ENCODE measurements around the gene VPS13A.

VPS13A gene

DNA sequence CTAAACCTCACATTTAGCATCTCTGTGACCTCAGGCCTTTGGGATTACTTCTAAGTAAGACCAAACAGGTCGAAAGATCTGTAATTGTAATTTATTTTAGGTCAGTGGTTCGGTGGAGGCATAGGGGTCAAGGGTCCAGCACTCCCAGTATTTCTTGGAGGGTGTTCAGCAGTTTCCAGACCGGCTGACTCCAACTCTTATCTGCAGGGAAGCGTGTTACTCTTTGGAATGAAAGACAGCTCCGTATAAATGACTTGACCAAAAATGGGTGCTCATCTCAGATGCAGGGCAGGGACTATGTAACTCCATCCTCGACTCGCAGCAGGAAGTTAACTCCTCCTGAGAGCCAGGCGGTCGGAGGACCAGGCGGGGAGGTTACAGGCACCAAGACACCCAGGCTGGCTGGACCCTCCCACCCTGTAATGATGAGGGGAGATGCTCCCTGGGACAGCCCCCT is 620 bp upstream of the VPS13A start (continued):
- TF ChIP-seq, protein P1, sequence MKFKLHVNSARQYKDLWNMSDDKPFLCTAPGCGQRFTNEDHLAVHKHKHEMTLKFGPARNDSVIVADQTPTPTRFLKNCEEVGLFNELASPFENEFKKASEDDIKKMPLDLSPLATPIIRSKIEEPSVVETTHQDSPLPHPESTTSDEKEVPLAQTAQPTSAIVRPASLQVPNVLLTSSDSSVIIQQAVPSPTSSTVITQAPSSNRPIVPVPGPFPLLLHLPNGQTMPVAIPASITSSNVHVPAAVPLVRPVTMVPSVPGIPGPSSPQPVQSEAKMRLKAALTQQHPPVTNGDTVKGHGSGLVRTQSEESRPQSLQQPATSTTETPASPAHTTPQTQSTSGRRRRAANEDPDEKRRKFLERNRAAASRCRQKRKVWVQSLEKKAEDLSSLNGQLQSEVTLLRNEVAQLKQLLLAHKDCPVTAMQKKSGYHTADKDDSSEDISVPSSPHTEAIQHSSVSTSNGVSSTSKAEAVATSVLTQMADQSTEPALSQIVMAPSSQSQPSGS (tag by site-specific recombination; IDR thresholded peaks at IDR 0.05; ENCODE audit: low read depth), result no peak
- TF ChIP-seq ZIC2 (tag by site-specific recombination; IDR thresholded peaks at IDR 0.05) (no peak; the same call in 1 of the 2 replicates), YY2 (tag by site-specific recombination; IDR thresholded peaks at IDR 0.05) (no peak), SP7 (tag by site-specific recombination; IDR thresholded peaks at IDR 0.05) (peak; percentile 80; the same call in 1 of the 2 replicates), ZNF266 (tag by site-specific recombination; IDR thresholded peaks at IDR 0.05; ENCODE audit: low read depth) (no peak), FEZF1 (tag by site-specific recombination; IDR thresholded peaks at IDR 0.05) (no peak), ZEB2 (tag by site-specific recombination; IDR thresholded peaks at IDR 0.05) (peak; percentile 14; the same call in 1 of the 2 replicates), SCRT2 (tag by site-specific recombination; IDR thresholded peaks at IDR 0.05) (no peak), HOXD13 (CRISPR knock-in tag; IDR thresholded peaks at IDR 0.05; ENCODE audit: borderline replicate concordance) (no peak), PRDM4 (tag by site-specific recombination; IDR thresholded peaks at IDR 0.05) (peak; percentile 58; the same call in 1 of the 2 replicates), ZNF133 (tag by site-specific recombination; IDR thresholded peaks at IDR 0.05) (no peak), ZNF510 (tag by site-specific recombination; IDR thresholded peaks at IDR 0.05; ENCODE audit: insufficient replicate concordance) (no peak), ZBTB11 (tag by site-specific recombination; conservative IDR thresholded peaks at IDR 0.05; ENCODE audit: low read depth) (no peak), ZNF174 (tag by site-specific recombination; IDR thresholded peaks at IDR 0.05) (no peak), ZNF16 (tag by site-specific recombination; IDR thresholded peaks at IDR 0.05; ENCODE audit: low read depth) (no peak), ZFP69B (tag by site-specific recombination; IDR thresholded peaks at IDR 0.05) (no peak), ZNF501 (tag by site-specific recombination; IDR thresholded peaks at IDR 0.05) (peak; percentile 27), ZNF629 (tag by site-specific recombination; IDR thresholded peaks at IDR 0.05) (peak; percentile 36; the same call in 1 of the 2 replicates), ZXDB (tag by site-specific recombination; IDR thresholded peaks at IDR 0.05) (peak; percentile 48)
- TF ChIP-seq, protein P2, sequence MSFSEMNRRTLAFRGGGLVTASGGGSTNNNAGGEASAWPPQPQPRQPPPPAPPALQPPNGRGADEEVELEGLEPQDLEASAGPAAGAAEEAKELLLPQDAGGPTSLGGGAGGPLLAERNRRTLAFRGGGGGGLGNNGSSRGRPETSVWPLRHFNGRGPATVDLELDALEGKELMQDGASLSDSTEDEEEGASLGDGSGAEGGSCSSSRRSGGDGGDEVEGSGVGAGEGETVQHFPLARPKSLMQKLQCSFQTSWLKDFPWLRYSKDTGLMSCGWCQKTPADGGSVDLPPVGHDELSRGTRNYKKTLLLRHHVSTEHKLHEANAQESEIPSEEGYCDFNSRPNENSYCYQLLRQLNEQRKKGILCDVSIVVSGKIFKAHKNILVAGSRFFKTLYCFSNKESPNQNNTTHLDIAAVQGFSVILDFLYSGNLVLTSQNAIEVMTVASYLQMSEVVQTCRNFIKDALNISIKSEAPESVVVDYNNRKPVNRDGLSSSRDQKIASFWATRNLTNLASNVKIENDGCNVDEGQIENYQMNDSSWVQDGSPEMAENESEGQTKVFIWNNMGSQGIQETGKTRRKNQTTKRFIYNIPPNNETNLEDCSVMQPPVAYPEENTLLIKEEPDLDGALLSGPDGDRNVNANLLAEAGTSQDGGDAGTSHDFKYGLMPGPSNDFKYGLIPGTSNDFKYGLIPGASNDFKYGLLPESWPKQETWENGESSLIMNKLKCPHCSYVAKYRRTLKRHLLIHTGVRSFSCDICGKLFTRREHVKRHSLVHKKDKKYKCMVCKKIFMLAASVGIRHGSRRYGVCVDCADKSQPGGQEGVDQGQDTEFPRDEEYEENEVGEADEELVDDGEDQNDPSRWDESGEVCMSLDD (tag by site-specific recombination; IDR thresholded peaks at IDR 0.05), result no peak
- TF ChIP-seq, protein P3, sequence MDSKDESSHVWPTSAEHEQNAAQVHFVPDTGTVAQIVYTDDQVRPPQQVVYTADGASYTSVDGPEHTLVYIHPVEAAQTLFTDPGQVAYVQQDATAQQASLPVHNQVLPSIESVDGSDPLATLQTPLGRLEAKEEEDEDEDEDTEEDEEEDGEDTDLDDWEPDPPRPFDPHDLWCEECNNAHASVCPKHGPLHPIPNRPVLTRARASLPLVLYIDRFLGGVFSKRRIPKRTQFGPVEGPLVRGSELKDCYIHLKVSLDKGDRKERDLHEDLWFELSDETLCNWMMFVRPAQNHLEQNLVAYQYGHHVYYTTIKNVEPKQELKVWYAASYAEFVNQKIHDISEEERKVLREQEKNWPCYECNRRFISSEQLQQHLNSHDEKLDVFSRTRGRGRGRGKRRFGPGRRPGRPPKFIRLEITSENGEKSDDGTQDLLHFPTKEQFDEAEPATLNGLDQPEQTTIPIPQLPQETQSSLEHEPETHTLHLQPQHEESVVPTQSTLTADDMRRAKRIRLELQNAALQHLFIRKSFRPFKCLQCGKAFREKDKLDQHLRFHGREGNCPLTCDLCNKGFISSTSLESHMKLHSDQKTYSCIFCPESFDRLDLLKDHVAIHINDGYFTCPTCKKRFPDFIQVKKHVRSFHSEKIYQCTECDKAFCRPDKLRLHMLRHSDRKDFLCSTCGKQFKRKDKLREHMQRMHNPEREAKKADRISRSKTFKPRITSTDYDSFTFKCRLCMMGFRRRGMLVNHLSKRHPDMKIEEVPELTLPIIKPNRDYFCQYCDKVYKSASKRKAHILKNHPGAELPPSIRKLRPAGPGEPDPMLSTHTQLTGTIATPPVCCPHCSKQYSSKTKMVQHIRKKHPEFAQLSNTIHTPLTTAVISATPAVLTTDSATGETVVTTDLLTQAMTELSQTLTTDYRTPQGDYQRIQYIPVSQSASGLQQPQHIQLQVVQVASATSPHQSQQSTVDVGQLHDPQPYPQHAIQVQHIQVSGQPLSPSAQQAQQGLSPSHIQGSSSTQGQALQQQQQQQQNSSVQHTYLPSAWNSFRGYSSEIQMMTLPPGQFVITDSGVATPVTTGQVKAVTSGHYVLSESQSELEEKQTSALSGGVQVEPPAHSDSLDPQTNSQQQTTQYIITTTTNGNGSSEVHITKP (tag by site-specific recombination; IDR thresholded peaks at IDR 0.05), result no peak
- TF ChIP-seq, protein P4, sequence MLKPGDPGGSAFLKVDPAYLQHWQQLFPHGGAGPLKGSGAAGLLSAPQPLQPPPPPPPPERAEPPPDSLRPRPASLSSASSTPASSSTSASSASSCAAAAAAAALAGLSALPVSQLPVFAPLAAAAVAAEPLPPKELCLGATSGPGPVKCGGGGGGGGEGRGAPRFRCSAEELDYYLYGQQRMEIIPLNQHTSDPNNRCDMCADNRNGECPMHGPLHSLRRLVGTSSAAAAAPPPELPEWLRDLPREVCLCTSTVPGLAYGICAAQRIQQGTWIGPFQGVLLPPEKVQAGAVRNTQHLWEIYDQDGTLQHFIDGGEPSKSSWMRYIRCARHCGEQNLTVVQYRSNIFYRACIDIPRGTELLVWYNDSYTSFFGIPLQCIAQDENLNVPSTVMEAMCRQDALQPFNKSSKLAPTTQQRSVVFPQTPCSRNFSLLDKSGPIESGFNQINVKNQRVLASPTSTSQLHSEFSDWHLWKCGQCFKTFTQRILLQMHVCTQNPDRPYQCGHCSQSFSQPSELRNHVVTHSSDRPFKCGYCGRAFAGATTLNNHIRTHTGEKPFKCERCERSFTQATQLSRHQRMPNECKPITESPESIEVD (tag by site-specific recombination; IDR thresholded peaks at IDR 0.05), result no peak; the same call in 1 of the 2 replicates
- TF ChIP-seq, protein P5, sequence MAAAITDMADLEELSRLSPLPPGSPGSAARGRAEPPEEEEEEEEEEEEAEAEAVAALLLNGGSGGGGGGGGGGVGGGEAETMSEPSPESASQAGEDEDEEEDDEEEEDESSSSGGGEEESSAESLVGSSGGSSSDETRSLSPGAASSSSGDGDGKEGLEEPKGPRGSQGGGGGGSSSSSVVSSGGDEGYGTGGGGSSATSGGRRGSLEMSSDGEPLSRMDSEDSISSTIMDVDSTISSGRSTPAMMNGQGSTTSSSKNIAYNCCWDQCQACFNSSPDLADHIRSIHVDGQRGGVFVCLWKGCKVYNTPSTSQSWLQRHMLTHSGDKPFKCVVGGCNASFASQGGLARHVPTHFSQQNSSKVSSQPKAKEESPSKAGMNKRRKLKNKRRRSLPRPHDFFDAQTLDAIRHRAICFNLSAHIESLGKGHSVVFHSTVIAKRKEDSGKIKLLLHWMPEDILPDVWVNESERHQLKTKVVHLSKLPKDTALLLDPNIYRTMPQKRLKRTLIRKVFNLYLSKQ (tag by site-specific recombination; IDR thresholded peaks at IDR 0.05; ENCODE audit: borderline replicate concordance), result no peak

Measured in HEK293 (cell line).